ENCODE results near the gene SERPINA4. TPM values are rescaled to one million over a fixed set of nuclear protein-coding genes. Genes with fewer than 3 reads are reported as not detected.

The SERPINA4 gene
- not detected for total RNA-seq

- Mint-ChIP-seq H3K4me3 (no peak within 1 kb of the TSS), H3K27me3 (no peaks in the 10 kb centered on the region), H3K4me1 (no peaks in the 10 kb centered on the region), H3K9me3 (ENCODE audit: low read depth) (no peaks in the 10 kb centered on the region), H3K27ac (no peak within 1 kb of the TSS), H3K36me3 (no peaks in the 10 kb centered on the region)
- DNase-seq (no peak), ATAC-seq (no peak)
- CTCF ChIA-PET, result interaction anchor here (0.7 to 1.0 kb wide), 2 partner anchors 12 kb away, joined by 3 read pairs; no protein-coding TSS in a partner anchor
Observed at GRCh38 chr14:94560751-94561655, at the start of gene SERPINA4. SERPINA4 (plus strand) TSS chr14:94561442; CDS start chr14:94563483, 2,041 bp downstream.

GRCh38 chr14:94514351-94514750 is 46.9 kb upstream of the SERPINA4 start:
- no peaks in the 10 kb centered on the region for H3K4me1 Mint-ChIP-seq
- CTCF ChIA-PET, result no interaction called here
- no peak overlapping the region for H3K4me3 Mint-ChIP-seq
- ATAC-seq, result no peak
- peaks cover 6% of the 10 kb centered on the region for H3K9me3 Mint-ChIP-seq (ENCODE audit: low read depth)
- H3K27ac Mint-ChIP-seq, result no peak overlapping the region
- DNase-seq, result no peak
- H3K27me3 Mint-ChIP-seq, result no peaks in the 10 kb centered on the region
- H3K36me3 Mint-ChIP-seq, result no peaks in the 10 kb centered on the region

GRCh38 chr14:94515426-94515825 is 45.8 kb upstream of the SERPINA4 start:
- no peak for ATAC-seq
- H3K4me1 Mint-ChIP-seq, result no peaks in the 10 kb centered on the region
- CTCF ChIA-PET, result no interaction called here
- no peaks in the 10 kb centered on the region for H3K36me3 Mint-ChIP-seq
- no peak overlapping the region for H3K27ac Mint-ChIP-seq
- H3K4me3 Mint-ChIP-seq, result no peak overlapping the region
- DNase-seq, result no peak
- peaks cover 13% of the 10 kb centered on the region for H3K9me3 Mint-ChIP-seq (ENCODE audit: low read depth)
- H3K27me3 Mint-ChIP-seq, result no peaks in the 10 kb centered on the region

- CTCF ChIA-PET, result no interaction called here
- DNase-seq, result no peak
- H3K27ac Mint-ChIP-seq, result no peak overlapping the region
- H3K4me3 Mint-ChIP-seq, result no peak overlapping the region
- ATAC-seq, result no peak
- no peaks in the 10 kb centered on the region for H3K27me3 Mint-ChIP-seq
- no peaks in the 10 kb centered on the region for H3K4me1 Mint-ChIP-seq
- peaks cover 13% of the 10 kb centered on the region for H3K9me3 Mint-ChIP-seq (ENCODE audit: low read depth)
- no peaks in the 10 kb centered on the region for H3K36me3 Mint-ChIP-seq
Observed at GRCh38 chr14:94515856-94516255, 45.4 kb upstream of the SERPINA4 start.

- H3K36me3 Mint-ChIP-seq, result no peaks in the 10 kb centered on the region
- no peak overlapping the region for H3K4me3 Mint-ChIP-seq
- no peak overlapping the region for H3K27ac Mint-ChIP-seq
- H3K27me3 Mint-ChIP-seq, result no peaks in the 10 kb centered on the region
- peaks cover 13% of the 10 kb centered on the region for H3K9me3 Mint-ChIP-seq (ENCODE audit: low read depth)
- ATAC-seq (no peak), DNase-seq (no peak)
- CTCF ChIA-PET, result no interaction called here
- no peaks in the 10 kb centered on the region for H3K4me1 Mint-ChIP-seq
Observed at GRCh38 chr14:94517248-94517640, 44.0 kb upstream of the SERPINA4 start.

GRCh38 chr14:94517641-94518257 is 43.5 kb upstream of the SERPINA4 start:
- CTCF ChIA-PET, result no interaction called here
- H3K9me3 Mint-ChIP-seq (ENCODE audit: low read depth), result peaks cover 13% of the 10 kb centered on the region
- ATAC-seq, result no peak

GRCh38 chr14:94521375-94522114 is 39.7 kb upstream of the SERPINA4 start:
- CTCF ChIA-PET, result interaction anchor here (1.0 kb wide), 1 partner anchor 11 kb away, joined by 3 read pairs; no protein-coding TSS in a partner anchor
- H3K4me3 Mint-ChIP-seq, result no peak overlapping the region
- ATAC-seq, result no peak

More at GRCh38 chr14:94517641-94518257, 43.5 kb upstream of the SERPINA4 start:
- no peaks in the 10 kb centered on the region for H3K4me1 Mint-ChIP-seq
- no peaks in the 10 kb centered on the region for H3K27me3 Mint-ChIP-seq
- H3K36me3 Mint-ChIP-seq, result no peaks in the 10 kb centered on the region
- H3K27ac Mint-ChIP-seq, result no peak overlapping the region
- H3K4me3 Mint-ChIP-seq, result no peak overlapping the region
- no peak for DNase-seq

GRCh38 chr14:94522115-94522724 is 39.0 kb upstream of the SERPINA4 start:
- Mint-ChIP-seq H3K4me1 (no peaks in the 10 kb centered on the region), H3K27me3 (peaks cover 12% of the 10 kb centered on the region), H3K4me3 (no peak overlapping the region), H3K9me3 (ENCODE audit: low read depth) (peaks cover 13% of the 10 kb centered on the region), H3K27ac (no peak overlapping the region), H3K36me3 (no peaks in the 10 kb centered on the region)
- ATAC-seq, result no peak
- no peak for DNase-seq
- CTCF ChIA-PET, result interaction anchor here (1.0 kb wide), 1 partner anchor 10 kb away, joined by 3 read pairs; no protein-coding TSS in a partner anchor

More at GRCh38 chr14:94521375-94522114, 39.7 kb upstream of the SERPINA4 start:
- DNase-seq, result no peak
- Mint-ChIP-seq H3K27me3 (peaks cover 6% of the 10 kb centered on the region), H3K9me3 (ENCODE audit: low read depth) (peaks cover 13% of the 10 kb centered on the region), H3K36me3 (no peaks in the 10 kb centered on the region), H3K4me1 (no peaks in the 10 kb centered on the region), H3K27ac (no peak overlapping the region)

GRCh38 chr14:94523265-94523664 is 38.0 kb upstream of the SERPINA4 start:
- Mint-ChIP-seq H3K4me3 (no peak overlapping the region), H3K27me3 (peaks cover 17% of the 10 kb centered on the region), H3K36me3 (no peaks in the 10 kb centered on the region), H3K9me3 (ENCODE audit: low read depth) (peaks cover 13% of the 10 kb centered on the region), H3K4me1 (no peaks in the 10 kb centered on the region), H3K27ac (no peak overlapping the region)
- ATAC-seq (no peak), DNase-seq (no peak)
- CTCF ChIA-PET, result no interaction called here

GRCh38 chr14:94524093-94524492 is 37.1 kb upstream of the SERPINA4 start:
- H3K36me3 Mint-ChIP-seq, result no peaks in the 10 kb centered on the region
- no peak for ATAC-seq
- CTCF ChIA-PET, result no interaction called here

GRCh38 chr14:94531187-94531586 is 30.1 kb upstream of the SERPINA4 start:
- no peak overlapping the region for H3K4me3 Mint-ChIP-seq
- H3K4me1 Mint-ChIP-seq, result no peaks in the 10 kb centered on the region
- ATAC-seq (no peak), DNase-seq (no peak)
- CTCF ChIA-PET, result interaction anchor here (2.2 kb wide), 1 partner anchor 45 kb away, joined by 4 read pairs; no protein-coding TSS in a partner anchor
- peaks cover 13% of the 10 kb centered on the region for H3K27me3 Mint-ChIP-seq
- no peaks in the 10 kb centered on the region for H3K9me3 Mint-ChIP-seq (ENCODE audit: low read depth)
- H3K36me3 Mint-ChIP-seq, result no peaks in the 10 kb centered on the region
- no peak overlapping the region for H3K27ac Mint-ChIP-seq

More at GRCh38 chr14:94524093-94524492, 37.1 kb upstream of the SERPINA4 start:
- peak; percentile 28 for DNase-seq
- Mint-ChIP-seq H3K9me3 (ENCODE audit: low read depth) (peaks cover 9% of the 10 kb centered on the region), H3K4me3 (no peak overlapping the region), H3K27ac (no peak overlapping the region), H3K27me3 (peaks cover 17% of the 10 kb centered on the region), H3K4me1 (no peaks in the 10 kb centered on the region)

- no peaks in the 10 kb centered on the region for H3K9me3 Mint-ChIP-seq (ENCODE audit: low read depth)
- CTCF ChIA-PET, result interaction anchor here (1.1 to 2.2 kb wide), 3 partner anchors 11 to 46 kb away, joined by 3 to 4 read pairs (median 3); no protein-coding TSS in a partner anchor
- no peaks in the 10 kb centered on the region for H3K36me3 Mint-ChIP-seq
- H3K4me3 Mint-ChIP-seq, result no peak overlapping the region
- no peaks in the 10 kb centered on the region for H3K4me1 Mint-ChIP-seq
- no peak for ATAC-seq
- peaks cover 5% of the 10 kb centered on the region for H3K27me3 Mint-ChIP-seq
- H3K27ac Mint-ChIP-seq, result no peak overlapping the region
- DNase-seq, result no peak
Observed at GRCh38 chr14:94532447-94532846, 28.8 kb upstream of the SERPINA4 start.

GRCh38 chr14:94535506-94535905 is 25.7 kb upstream of the SERPINA4 start:
- Mint-ChIP-seq H3K4me1 (no peaks in the 10 kb centered on the region), H3K27me3 (peaks cover 2% of the 10 kb centered on the region), H3K4me3 (no peak overlapping the region), H3K36me3 (no peaks in the 10 kb centered on the region), H3K9me3 (ENCODE audit: low read depth) (no peaks in the 10 kb centered on the region), H3K27ac (no peak overlapping the region)
- ATAC-seq (no peak), DNase-seq (no peak)
- CTCF ChIA-PET, result no interaction called here
